NCI-H1436 treated with DMSO at 0.1 percent for 48 hours (cell line): ENCODE measurements around the gene MTSS2.
"Not testable (repeated sequence)": the region's sequence is repeated elsewhere in the genome, so short reads cannot be mapped to it uniquely, and the experiment has no call there.

Experiments
- DNase-seq: peaks from one replicate; lab custom pipeline; 2025; lab: John Stamatoyannopoulos, UW

MTSS2 gene

GRCh38 chr16:70685061-70685937 lies 554 bp downstream of the MTSS2 start:
- no peak for DNase-seq

DNA sequence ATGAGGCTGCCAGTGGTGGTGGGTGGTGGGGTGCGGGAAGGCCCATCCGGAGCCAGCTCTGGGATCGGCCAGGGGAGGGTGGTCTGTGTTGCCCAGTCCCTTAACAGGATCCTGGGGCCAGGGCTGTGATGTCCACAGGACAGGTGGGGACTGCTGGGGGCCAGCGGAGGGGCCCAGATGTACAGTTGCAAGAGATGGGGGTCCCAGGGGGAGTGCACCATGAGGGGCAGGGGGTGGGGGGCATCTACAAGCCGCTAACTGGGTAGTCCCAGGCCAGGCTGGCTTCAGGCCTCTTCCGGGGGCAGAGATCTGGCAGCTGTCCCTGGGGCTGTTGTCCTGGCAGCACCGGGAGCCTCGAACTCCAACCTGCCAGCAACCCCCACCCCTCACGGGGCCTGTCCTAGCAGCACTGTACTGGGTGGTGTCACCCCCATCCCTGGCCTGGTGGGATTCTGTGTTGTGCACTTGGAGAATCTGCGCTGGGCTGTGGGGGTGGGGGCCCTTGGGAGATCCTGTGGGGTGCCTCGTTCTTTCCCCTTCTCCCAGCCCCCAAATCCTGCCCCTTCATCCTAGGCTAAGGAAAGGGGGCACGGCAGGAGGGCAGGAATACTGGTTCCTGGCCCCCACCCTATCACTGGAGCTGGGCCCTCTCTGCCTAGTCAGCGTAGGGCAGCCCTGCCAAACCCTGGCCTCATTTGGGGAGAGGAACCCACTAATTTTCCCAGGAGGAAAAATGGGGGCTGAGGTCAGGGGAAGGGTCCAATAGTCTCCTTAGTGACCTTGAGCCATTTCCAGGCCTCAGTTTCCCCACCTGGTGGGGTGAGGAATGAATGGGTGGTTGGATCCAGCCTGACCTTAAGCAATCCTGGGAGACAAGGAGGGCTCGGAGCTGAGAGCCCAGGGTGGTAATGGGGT lies 1.4 kb downstream of the MTSS2 start:
- no peak for DNase-seq

DNA sequence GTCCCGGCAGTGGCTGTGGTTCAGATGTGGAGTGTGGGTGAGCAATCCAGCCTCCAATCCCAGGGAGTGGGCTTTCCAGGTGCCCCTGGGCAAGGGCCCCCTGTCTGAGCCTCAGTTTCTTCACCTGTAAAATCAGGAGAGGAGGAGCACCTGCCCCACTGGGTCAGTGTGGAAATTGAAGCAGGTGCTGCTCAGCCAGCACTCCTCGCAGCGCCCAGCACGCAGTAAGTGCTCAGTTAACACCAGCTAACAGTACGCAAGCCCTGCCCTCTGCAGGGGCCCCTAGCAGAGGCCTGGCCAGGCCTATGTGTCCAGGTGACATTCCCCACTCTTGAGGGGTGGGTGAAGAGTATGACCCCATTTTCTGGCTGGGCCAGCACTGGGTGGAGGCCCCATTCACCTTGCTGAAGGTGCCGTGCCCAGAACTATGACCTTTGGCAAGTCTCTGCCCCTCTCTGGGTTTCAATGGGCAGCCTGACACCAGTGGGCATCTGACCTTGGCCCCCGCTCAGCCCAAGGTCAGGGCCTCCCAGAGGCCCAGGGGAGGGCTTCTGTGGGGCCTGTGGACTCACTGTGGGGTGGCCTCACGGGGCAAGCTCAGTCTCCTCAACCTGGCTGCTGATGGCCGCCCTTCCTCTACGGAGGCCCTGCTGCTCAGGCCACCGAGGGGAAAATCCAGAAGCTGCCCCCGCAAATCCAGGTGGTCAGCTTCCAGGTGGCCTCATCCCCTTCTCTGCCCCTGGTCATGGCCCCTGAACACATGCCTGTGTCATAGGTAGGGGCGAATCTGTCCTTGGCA lies 2.5 kb downstream of the MTSS2 start:
- DNase-seq = no peak

GRCh38 chr16:70682239-70683145 lies 3.4 kb downstream of the MTSS2 start:
- DNase-seq = no peak

DNA sequence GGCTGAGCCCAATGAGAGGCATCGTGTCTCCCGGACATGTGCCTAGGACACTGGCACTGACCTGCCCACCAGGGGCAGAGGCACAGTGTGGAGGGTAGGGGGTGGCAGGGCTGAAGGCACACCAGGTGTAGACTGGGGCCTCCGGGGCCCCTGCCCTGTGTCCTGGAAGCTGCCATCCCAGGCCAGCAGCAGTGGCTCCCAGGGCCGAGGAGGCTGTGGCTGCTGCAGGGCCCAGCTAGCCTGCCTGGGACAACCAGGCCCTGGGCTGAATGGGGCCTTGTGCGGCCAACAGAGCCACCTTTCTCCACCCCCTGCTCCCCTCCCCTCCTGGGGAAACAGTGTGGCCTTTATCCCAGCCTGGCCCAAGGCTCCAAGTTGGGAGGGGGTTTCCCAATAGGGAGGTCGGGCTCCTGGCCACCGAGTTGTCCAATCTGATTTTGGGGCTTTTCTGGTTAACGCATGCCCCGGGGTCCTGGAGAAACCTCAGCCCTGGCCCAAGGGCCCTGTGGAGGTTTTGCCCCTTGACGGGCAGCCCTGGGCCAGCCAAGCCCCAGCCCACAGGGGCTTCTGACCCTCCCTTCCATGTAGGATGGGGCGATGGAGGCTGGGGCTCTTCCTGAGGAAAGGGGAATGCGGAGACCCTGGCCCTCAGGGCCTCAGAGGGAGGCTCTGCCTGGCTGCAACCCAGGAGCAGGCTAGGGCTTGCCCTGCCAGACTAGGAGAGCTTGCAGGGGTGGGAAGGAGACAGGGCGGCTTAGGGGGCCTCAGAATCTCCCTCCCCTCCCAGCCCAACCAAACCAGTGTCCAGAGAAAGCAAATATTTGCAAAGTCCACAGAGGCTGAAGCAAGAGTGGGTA lies 4.2 kb downstream of the MTSS2 start:
- no peak for DNase-seq

- DNase-seq = no peak
Observed at GRCh38 chr16:70680495-70681381, 5.1 kb downstream of the MTSS2 start.

- no peak for DNase-seq
Observed at GRCh38 chr16:70679671-70680494, 6.0 kb downstream of the MTSS2 start.

- no peak for DNase-seq
Observed at GRCh38 chr16:70678898-70679670, 6.8 kb downstream of the MTSS2 start.

DNA sequence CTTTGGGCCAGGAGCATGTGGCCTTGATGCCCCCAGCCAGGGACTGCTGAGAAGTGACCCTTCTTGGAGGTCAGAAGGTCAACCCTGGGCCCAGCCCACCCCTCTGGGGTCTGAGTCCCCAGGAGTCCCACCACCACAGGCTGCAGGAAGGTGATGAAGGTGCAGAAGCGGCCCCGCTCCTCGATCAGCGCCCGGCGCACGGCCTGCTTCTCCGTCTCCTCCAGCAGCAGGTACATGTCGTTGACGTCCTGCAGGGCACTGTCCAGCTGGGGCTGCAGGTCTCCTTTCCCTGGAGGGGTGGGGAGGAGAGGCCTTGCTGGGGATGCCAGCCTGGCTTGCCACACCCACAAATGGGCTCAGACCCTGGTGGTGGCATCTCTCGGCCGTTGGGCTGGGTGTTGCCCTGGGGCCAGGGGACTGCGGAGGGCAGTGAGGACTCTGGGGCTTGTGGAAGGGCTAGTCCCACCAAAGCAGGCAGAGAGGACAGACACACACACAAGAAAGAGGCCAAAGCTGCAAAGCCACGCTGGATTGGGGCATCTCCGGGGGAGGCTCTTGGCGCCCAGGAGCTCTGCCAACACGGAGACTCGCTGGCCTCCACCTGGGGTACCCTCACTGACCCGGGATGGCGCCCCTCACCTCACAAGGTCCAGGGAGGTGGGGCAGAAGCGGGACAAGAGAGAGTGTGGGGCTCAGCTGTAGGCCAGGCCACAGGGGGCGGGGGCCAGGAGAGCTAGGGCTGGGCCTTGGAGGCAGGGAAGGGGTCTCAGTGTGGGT lies 7.5 kb downstream of the MTSS2 start:
- no peak for DNase-seq

- DNase-seq = no peak
Observed at GRCh38 chr16:70677499-70678120, 8.2 kb downstream of the MTSS2 start.

DNA sequence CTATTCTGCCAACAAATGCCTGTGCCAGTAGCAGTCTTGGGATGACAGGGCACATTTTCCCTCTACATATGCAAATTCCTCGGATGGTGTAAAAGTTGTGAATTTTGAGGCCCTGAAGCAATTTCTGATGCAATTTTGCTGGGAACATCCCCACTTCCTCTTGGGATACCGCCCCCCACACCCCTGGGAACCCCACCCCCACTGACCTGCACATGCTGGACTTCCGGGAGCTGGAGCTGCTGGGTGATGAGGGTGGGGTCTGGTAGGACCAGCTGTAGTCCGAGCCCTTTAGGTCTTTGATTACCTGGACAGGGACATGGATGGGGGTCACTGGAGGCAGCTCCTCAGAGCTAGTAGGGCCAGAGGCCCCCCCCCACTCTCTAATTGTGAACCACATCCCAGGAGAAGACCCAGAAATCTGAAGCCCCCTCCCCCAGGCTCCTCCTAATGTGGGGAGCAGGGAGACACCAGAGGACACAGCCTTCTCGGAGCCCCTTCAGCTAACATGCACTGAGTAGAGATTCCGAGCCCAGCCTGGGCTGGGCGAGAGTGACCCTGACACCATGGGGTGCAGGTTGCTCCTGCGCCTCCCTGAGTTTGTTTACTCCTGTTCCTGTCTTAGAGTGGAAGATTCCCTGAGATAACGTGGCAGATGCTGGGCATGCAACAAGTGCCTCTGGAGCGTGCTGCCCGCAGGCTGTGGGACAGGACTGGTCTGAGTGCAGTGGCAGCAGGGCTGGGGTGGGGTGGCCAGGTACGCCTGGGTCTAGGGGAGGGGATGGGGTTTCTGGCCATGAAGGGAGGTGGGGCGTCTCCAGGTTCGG lies 9.0 kb downstream of the MTSS2 start:
- DNase-seq = no peak

- no peak for DNase-seq
Observed at GRCh38 chr16:70675851-70676513, 9.9 kb downstream of the MTSS2 start.

GRCh38 chr16:70674221-70675014 lies 11.4 kb downstream of the MTSS2 start:
- no peak for DNase-seq

- DNase-seq = not testable (repeated sequence)
Observed at GRCh38 chr16:70670938-70671337, 14.9 kb downstream of the MTSS2 start.
